ENCODE data around the gene JUN.

Gene JUN

DNA sequence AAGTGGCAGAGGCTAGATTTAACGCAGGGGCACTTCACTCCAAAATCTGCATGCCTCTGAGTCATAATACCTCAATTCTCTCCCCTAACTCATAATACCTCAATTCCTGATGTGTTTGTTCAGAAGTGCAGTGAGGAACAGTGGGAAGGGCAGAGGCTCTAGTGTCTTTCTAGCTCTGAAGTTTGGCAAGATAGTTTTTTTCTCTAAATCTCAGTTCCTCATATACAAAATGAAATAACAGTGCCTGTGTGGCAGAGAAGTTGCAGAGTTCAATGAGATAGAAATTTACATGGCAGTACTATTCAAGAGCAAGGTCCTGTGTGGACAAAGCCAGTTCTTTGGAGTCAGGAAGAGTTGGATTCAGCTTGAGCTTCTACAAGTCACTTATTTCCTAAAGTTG is 9.8 kb downstream of the JUN start:
- H2AFZ ChIP-seq (ENCODE audit: low read depth, low read length, severe bottlenecking), result no peak overlapping the region
- H3K9ac ChIP-seq (ENCODE audit: low read length), result no peak overlapping the region
- TF ChIP-seq, protein P1, sequence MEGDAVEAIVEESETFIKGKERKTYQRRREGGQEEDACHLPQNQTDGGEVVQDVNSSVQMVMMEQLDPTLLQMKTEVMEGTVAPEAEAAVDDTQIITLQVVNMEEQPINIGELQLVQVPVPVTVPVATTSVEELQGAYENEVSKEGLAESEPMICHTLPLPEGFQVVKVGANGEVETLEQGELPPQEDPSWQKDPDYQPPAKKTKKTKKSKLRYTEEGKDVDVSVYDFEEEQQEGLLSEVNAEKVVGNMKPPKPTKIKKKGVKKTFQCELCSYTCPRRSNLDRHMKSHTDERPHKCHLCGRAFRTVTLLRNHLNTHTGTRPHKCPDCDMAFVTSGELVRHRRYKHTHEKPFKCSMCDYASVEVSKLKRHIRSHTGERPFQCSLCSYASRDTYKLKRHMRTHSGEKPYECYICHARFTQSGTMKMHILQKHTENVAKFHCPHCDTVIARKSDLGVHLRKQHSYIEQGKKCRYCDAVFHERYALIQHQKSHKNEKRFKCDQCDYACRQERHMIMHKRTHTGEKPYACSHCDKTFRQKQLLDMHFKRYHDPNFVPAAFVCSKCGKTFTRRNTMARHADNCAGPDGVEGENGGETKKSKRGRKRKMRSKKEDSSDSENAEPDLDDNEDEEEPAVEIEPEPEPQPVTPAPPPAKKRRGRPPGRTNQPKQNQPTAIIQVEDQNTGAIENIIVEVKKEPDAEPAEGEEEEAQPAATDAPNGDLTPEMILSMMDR (IDR thresholded peaks at IDR 0.05; ENCODE audit: insufficient read depth, low read length, poor library complexity, severe bottlenecking), result no peak
- no peak for TF ChIP-seq EZH2phosphoT487 (conservative IDR thresholded peaks at IDR 0.05; ENCODE audit: low read length)

DNA sequence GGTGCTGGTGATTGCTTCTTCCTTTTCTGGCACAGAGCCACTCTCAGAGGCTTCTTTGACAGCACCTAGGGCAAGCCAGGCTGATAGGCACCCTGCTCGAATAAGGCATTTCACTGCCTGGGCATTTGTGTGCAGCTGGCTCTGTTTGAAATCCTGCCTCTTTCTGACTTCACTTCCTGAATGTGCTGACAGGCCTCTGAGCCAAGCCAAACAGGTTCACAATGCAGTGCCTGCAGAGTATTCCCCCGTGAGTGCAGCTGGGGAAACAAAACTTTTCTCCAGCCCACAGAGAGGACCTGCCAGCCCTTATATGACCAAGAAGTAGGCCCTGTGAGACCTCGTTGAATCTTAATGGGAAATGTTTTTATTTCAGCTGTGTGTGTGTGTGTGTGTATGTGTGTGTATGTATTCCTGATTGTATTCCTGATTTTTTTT is 10.4 kb downstream of the JUN start:
- no peak overlapping the region for H3K4me3 ChIP-seq (ENCODE audit: insufficient read depth, low read length, poor library complexity, severe bottlenecking)
- H3K27ac ChIP-seq (ENCODE audit: low read depth, low read length), result no peak overlapping the region
- no peaks in the 10 kb centered on the region for H3K36me3 ChIP-seq (ENCODE audit: low read length)
- H4K20me1 ChIP-seq (ENCODE audit: low read depth, low read length), result no peaks in the 10 kb centered on the region
- no peak overlapping the region for H3K9ac ChIP-seq (ENCODE audit: low read length)
- no peaks in the 10 kb centered on the region for H3F3A ChIP-seq (ENCODE audit: insufficient read depth)
- H2AFZ ChIP-seq (ENCODE audit: low read depth, low read length, severe bottlenecking), result no peak overlapping the region
- H3K27me3 ChIP-seq (ENCODE audit: low read length), result no peaks in the 10 kb centered on the region
- H3K79me2 ChIP-seq (ENCODE audit: insufficient read depth, low read length), result no peaks in the 10 kb centered on the region
- no peaks in the 10 kb centered on the region for H3K9me3 ChIP-seq (ENCODE audit: insufficient read depth, low read length)
- H3K9me2 ChIP-seq (replicated peaks; ENCODE audit: insufficient read depth, low read length), result no peaks in the 10 kb centered on the region
- H3K4me2 ChIP-seq (ENCODE audit: low read depth, low read length, poor library complexity, severe bottlenecking), result no peak overlapping the region
- TF ChIP-seq, protein P1 (IDR thresholded peaks at IDR 0.05; ENCODE audit: insufficient read depth, low read length, poor library complexity, severe bottlenecking), result no peak
- no peak for TF ChIP-seq EZH2phosphoT487 (conservative IDR thresholded peaks at IDR 0.05; ENCODE audit: low read length)

More for the DNA sequence above, 9.8 kb downstream of the JUN start:
- no peaks in the 10 kb centered on the region for H3K9me3 ChIP-seq (ENCODE audit: insufficient read depth, low read length)
- no peaks in the 10 kb centered on the region for H3K9me2 ChIP-seq (replicated peaks; ENCODE audit: insufficient read depth, low read length)
- no peak overlapping the region for H3K4me2 ChIP-seq (ENCODE audit: low read depth, low read length, poor library complexity, severe bottlenecking)
- H3F3A ChIP-seq (ENCODE audit: insufficient read depth), result no peaks in the 10 kb centered on the region
- H3K79me2 ChIP-seq (ENCODE audit: insufficient read depth, low read length), result no peaks in the 10 kb centered on the region
- no peaks in the 10 kb centered on the region for H4K20me1 ChIP-seq (ENCODE audit: low read depth, low read length)
- H3K27ac ChIP-seq (ENCODE audit: low read depth, low read length), result no peak overlapping the region
- H3K27me3 ChIP-seq (ENCODE audit: low read length), result no peaks in the 10 kb centered on the region
- no peak overlapping the region for H3K4me3 ChIP-seq (ENCODE audit: insufficient read depth, low read length, poor library complexity, severe bottlenecking)
- no peaks in the 10 kb centered on the region for H3K36me3 ChIP-seq (ENCODE audit: low read length)

DNA sequence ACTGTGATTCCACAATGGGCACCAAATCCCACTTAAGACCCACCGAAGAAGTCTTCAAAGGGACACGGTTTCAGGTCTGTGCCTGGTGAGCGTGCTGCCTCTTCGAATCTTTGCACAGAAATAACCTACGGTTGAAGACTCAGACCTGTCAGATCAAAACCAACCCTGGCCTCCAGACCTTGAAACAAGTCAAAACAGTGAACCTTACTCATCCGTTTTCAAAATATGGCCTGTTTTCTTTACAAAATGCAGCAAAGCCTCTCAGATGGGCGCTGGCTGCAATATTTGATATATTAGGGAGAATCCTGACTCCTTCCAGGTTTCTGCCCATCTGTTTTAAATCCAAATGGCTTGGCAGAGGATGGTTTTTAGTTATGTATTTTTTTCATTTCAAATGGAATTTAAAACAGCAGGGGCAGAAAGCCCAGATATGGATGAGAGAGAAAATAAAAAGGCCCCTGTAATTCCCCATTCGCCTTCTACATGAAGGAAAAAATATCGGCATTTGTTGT is 14.0 kb downstream of the JUN start:
- Histone ChIP-seq H3K4me3 (ENCODE audit: insufficient read depth, low read length, poor library complexity, severe bottlenecking) (no peak overlapping the region), H4K20me1 (ENCODE audit: low read depth, low read length) (no peaks in the 10 kb centered on the region), H2AFZ (ENCODE audit: low read depth, low read length, severe bottlenecking) (no peak overlapping the region), H3F3A (ENCODE audit: insufficient read depth) (no peaks in the 10 kb centered on the region), H3K36me3 (ENCODE audit: low read length) (no peaks in the 10 kb centered on the region), H3K4me2 (ENCODE audit: low read depth, low read length, poor library complexity, severe bottlenecking) (no peak overlapping the region), H3K27me3 (ENCODE audit: low read length) (no peaks in the 10 kb centered on the region), H3K9me2 (replicated peaks; ENCODE audit: insufficient read depth, low read length) (no peaks in the 10 kb centered on the region), H3K79me2 (ENCODE audit: insufficient read depth, low read length) (no peaks in the 10 kb centered on the region), H3K9me3 (ENCODE audit: insufficient read depth, low read length) (no peaks in the 10 kb centered on the region), H3K9ac (ENCODE audit: low read length) (no peak overlapping the region), H3K27ac (ENCODE audit: low read depth, low read length) (no peak overlapping the region)
- no peak for TF ChIP-seq EZH2phosphoT487 (conservative IDR thresholded peaks at IDR 0.05; ENCODE audit: low read length)
- TF ChIP-seq, protein P1 (IDR thresholded peaks at IDR 0.05; ENCODE audit: insufficient read depth, low read length, poor library complexity, severe bottlenecking), result no peak

Data from SU-DHL-6 (cell line).